ENCODE results near the gene PXT1.

GRCh38 chr6:36461646-36462045 lies 19.0 kb upstream of the PXT1 start:
- TF ChIP-seq CTCF (IDR thresholded peaks at IDR 0.05) (no peak), POLR2A (IDR thresholded peaks at IDR 0.05) (no peak)
